HCEC 1CT (cell line): Measurements from ENCODE around the gene PRPF39.

ENCODE experiments used
- DNase-seq: peaks from one replicate; pipeline ENCODE4 v3.0.0-alpha.2; 2017

PRPF39 gene

DNA sequence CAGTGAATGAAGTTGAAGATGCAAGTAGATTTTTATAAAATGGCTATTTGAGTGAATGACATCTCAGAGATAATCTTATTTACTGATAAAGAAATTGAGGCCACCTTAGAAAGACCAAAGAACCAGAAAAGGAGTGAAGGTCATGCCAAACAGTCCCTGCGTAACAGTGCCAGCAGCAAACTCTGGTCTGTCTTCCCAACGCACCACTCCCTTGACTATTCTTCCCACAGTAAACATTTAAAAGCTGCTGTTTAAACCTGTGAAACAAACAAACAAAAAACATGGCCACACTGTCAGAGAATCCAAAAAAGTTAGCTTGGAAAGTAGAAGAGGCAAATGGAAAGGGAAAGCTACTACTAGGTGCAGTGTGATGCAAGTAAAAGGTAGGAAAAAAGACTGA, 1.5 kb upstream of the PRPF39 start:
- no peak for DNase-seq

DNA sequence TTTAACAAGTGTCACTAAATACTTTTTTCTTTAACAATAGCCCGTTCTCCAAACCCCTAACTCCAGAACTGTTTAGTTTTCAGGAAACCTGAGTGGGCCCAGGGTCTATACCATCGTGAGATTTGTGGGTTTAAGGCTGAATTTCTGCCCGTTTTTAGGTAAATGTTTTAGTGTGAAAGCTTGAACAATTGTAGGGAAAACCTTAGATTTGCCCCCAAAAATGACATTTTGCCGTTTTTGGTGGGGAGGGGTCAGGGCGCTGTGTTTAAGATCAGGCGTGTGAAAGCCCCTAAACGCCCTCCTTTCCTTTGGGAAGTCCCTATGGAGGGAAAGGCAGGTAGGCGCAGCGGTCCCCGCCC, 320 bp upstream of the PRPF39 start:
- DNase-seq, result no peak

DNA sequence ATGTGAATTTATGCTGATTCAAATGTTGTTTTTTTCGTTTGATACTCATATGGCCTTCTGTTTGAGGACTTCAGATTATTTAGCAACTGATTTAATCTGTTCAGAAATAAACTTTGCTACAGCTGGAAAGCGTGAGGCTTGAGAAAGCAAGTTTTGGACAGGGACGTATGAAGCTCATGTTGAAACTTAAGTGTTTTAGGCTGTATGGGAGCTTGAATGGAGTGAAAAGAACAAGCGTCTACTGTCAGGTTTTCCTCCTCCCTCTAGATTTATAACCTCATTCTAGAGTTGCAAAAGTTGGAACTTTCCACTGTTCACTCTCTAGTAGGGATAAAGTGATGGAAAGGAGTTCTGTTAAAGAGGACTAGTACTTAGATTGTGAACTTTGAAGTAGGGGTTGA, 1.0 kb downstream of the PRPF39 start:
- peak; percentile 18 for DNase-seq

DNA sequence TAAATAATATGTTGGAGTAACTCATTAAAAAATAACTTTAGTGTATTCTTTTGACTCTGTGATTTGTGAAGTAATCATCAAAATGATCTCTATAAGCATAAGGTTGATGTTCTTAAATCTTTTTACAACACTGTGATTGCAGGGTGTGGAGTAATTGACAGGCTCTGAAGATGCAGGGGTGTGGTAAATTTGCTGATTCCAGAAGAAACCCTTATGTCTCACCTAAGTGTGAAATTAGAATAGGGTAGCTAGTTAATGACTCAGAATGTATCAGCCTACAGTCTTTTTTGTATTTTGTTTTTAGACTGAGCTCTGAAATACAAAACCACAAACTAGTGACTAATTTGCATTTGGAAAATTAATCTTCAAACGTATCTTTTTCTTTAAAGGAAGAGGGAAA, 5.9 kb downstream of the PRPF39 start:
- DNase-seq, result peak; percentile 82

DNA sequence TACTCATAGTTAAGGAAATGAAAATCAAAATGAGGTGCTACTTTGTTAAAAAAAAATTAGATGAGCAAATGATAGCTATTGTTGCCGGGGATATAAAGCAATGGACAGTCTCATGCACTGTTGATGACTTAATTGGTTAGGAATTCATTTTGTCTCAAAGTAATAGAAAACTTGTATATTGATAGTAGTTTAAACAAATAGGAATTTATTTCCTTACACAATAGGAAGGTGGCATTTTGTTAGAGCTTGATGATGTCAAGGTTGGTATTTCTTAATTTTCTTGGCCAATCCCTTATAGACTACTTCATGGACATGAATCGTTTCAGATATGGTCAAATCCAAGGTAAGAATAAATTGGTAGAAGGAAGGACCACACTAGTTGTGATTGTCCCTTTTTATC, 7.8 kb downstream of the PRPF39 start:
- peak; percentile 61 for DNase-seq

DNA sequence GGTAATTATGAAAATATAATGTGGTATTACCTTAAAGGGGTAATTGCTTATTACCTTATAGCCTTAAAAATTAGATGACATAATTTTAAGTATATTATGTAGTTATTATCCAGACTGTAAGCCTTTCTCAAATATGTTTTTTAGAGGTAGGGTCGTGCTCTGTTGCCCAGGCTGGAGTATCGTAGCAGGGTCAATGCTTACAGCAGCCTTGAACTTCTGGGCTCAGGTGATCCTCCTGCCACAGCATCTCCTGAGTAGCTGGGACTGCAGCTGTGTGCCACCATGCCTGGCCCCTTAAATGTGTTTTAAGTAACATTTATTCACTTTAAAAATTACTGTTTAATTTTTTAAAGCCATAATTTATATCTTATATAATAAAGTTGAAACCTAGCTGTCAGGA, 10.4 kb downstream of the PRPF39 start:
- no peak for DNase-seq

DNA sequence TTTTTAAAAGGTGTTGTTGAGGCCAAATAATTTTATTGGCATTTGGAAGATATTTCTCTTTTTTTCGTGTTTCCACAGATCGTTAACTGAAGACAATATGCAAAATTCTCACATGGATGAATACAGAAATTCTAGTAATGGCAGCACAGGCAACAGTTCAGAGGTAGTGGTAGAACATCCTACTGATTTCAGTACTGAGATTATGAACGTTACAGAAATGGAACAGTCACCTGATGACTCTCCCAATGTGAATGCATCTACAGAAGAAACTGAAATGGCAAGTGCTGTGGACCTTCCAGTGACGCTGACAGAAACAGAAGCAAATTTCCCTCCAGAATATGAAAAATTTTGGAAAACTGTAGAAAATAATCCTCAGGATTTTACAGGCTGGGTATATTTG, 11.2 kb downstream of the PRPF39 start:
- no peak for DNase-seq

DNA sequence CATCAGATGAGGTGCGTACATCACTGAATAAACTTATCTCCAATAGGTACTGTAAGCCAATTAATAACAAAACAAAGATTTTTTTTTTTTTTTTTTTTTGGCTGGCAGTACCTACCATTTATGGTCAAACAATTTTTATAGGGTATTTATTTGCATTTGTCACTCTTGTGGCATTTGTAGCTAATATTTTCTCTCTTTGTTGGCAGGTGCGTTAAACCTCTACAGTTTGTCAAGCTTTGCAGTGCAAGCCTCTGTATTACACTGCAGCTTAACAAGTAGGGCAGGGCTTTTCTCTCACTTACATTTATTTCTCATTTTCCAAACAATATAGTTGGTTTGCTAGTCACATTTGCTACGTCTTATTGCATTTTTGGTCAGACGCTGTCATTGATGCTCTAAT, 12.3 kb downstream of the PRPF39 start:
- no peak for DNase-seq

DNA sequence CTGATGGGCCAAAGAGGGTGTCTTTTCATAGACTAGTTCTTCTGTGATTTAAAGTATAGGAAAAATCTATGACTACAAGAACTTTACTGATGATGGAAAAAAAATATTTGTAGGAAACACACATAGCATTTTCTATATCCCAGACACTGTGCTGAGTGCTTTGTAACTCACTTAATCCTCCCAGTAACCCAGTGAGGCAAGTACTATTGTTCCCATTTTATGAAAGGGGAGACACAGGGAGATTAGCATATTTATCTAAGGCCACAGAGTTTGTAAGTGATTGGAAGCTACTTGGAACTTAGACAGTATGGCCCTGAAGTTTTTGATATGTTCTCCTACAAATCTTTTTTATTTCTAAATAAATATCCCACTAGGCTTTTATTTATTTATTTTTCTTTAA, 19.9 kb downstream of the PRPF39 start:
- no peak for DNase-seq

DNA sequence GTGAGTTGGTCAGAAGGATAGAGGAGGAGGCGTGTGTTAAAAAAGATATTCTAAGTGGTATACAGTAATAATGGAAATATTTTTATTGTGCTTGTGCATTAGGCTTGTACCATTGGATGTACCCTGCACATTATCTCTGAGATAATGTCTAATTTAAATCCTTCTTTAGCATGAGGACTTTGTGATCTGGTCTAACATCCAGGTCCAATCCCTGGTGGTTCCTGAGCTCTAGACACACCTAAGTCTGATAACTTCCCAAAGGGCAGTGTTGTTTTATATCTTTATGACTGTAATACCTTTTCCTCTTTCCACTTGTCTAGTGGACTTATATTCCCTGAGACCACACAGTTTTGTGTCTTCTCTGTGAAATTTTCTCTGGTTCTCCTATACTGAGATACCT, 20.6 kb downstream of the PRPF39 start:
- DNase-seq, result no peak

DNA sequence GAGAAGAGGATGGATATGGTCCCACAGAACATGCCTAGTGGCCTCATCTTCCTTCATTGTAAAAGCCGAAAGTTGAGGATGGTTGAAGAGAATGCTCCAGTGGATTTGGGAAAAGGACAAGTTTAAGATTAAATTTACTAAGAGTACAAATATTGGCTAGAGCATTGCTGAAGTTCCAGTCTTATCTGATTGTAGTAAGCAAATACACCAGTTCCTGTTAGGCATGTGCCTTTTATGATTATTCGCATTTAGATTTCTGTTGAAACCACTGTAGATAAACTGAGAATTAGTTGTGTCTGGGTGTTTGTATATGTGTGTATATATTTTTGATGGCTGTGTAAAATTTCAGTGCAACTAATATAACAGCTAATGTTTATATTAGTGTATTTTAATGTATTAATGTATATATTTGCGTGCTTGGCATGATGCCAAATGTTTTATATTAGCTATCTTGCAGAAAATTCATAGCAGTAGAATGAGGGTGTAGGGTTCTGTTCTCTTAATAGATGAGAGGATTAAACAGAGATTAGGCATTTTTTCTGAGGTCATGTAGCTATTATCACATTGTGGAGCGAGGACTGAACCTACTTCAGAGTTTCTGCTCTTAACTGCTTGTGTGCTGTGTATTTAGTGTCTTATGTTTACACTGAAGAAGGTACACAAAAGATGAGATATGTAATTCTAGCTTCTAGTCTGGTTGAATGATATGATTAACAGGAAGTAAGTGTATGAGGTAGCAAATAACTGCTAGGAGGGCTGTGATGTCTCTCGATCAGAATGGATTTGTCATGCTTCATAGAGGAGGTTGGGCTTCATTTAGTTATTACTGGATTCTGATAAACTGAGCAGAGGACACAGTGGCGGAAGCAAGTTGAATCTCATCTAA, 29.2 kb downstream of the PRPF39 start:
- peak; percentile 35 for DNase-seq

DNA sequence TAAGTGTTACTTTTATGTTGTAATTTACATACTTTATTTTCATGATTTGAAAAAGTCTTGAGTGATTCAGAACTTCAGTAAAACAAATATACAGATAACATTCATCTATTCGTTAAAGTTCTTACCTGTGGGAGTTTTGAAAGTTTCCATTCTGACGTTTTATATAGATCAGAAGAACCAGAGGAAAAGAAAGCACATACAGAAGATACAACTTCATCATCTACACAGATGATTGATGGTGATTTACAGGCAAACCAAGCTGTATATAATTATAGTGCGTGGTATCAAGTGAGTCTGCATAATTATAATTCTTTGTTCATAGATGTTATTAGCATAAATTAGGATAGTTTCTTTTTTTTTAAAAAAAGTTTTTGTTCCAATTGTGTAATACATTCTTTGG, 30.4 kb downstream of the PRPF39 start:
- no peak for DNase-seq

DNA sequence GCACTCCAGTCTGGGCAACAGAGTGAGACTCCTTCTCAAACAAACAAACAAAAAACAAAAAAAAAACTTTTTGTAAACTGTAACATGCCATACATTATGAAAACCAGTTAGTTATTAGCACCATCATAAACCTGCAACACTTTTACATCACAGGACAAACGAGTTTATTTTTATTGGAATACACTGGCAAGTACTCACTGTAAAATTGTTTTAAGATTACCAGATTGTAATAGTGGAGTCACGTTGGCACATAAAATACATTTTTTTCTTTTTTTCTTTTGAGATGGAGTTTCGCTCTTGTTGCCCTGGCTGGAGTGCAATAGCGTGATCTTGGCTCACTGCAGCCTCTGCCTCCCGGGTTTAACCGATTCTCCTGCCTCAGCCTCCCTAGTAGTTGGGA, 34.7 kb downstream of the PRPF39 start:
- no peak for DNase-seq

DNA sequence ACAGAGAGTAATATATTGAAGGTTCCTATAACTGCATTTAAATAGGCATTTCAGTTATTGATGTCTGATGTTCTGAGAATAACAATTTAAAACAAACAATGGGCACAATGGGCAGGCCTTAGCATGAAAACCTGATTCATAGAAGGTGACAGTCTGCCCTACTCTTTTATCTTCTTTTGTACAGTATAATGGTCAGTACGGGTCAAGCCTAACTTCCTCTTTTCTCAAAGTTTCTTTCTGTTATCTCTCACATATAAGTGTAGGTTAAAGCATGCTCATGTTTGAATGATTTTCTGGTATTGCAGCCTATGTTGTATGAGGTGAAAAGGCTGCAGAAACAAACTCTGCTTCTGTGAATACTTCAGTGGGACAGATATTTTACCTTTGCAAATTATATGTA, 36.2 kb downstream of the PRPF39 start:
- DNase-seq, result no peak

DNA sequence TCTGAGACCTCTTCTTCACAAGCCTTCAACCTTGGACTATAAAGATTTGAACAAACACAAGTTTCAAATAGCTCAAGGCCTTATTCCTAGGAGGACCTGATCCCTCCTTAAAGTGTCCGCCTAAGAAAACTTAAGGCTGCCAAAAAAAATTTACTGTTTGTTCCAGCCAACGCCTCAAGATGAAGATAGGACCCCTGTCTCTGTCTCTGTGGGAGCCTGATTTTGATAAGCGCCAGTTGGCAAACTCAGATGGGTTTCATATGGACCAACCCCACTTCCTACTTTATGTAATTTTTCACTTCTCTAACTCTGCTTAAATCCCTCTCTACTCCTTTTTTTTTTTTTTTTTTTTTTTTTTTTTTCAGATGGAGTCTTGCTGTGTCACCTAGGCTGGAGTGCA, 39.4 kb downstream of the PRPF39 start:
- no peak for DNase-seq

DNA sequence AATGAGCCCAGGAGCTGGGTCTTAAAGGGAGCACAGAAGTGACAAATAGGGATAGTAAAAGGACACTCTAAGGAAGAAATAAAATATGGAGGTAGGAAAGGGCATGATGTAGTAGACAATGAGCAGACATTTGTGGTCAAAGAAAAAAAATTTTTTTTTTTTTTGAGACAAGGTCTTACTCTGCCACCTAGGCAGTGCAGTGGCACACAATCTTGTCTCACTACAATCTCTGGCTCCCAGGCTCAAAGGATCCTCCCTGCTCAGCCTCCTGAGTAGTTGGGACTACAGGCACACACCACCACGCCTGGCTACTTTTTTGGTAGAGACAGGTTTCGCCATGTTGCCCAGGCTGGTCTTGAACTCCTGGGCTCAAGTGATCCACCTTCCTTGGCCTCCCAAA, 41.8 kb downstream of the PRPF39 start:
- no peak for DNase-seq

DNA sequence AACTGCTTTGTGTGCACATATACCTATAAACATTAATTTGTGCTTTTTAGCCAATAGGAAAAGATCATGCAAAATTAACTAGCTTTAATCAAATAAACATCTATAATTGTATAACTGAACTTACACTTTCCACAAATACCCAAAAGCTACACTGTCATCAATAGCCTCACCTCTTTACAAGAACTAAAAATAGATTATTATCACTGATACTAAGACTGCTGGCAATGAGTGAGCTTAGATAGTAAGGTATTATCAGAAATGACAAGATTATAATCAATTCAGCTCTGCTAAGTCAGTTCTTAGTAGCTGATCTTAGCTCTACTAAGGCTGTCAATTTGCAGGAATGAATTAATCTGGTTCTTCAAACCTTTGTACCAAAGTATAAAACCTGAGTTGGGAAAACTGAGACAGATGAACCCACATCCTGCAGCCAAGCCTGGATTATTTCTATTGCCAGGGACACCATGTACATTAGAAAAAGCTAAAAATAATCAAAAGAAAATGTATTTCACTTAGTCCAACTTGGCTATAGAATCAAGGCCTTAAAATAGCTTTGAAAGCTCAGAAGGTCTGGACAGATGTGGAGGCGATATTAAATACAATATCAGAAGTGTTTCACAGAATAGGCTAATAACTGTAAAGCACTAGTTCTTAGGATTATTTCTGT, 45.2 kb downstream of the PRPF39 start:
- no peak for DNase-seq

DNA sequence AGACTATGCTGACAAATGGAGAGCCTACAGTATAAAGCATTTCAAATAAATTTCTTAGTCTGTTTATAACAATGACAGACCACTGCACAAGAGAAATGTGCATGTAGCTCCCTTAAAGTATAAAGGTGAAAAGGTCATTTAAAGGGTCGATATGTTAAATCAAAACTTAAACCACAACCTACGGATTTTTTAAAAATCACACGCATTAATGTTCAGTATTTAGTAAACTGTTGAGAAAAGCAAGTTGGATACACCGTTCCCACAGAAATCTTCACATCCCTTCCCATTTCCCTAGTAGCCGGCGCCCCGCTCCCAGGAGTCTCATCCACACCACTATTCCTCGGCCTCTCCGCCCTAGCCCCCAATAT, 49.8 kb downstream of the PRPF39 start:
- DNase-seq, result no peak

DNA sequence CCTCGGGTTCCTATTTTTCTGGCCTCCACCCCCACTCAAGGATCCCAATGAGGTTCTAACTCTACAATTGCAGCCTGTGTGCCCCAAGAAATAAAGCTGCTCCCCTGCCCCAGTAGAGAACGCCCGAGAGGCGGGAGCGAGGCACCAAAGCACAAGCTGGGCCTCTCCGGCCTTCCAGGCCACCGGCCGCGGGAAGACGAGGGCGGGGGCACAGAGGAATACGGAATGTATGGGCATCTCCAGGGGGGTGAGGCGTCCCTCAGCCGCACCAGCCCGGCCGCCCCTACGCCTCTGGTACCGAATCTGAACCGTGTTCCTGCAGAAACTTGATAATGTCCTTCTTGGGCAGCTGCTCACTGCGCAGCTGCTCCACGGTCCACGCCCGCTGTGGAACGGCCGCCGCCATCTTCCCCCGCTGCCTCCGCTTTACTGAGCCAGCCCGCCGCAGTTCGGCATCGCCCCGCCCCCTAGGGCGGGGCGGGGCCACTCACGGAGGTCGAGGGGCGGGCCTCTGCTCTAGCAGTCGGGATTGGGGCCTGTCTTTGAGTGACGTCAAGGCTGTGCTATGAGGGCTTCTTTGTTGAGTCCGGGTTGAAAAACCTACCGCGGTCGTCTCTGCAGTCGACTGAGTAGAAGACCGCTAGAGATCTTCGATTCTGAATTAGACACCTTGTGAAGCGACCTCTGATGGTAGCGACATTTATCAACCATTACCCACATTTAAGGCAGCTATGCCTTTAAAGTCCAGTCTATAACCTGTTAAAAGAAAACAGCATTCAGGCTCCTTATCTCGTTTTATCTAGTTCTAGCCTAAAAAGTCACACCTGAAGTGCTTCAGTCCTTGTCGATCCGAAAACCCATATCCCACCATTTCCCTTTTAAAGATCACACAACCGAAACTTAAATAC, 50.4 kb downstream of the PRPF39 start, which contains the start of gene FKBP3:
TSS of gene FKBP3 (minus strand) at position 431 of the 908 bp plus-strand sequence. CDS start at position 406, 25 bp downstream.
- DNase-seq, result peak; percentile 99

DNA sequence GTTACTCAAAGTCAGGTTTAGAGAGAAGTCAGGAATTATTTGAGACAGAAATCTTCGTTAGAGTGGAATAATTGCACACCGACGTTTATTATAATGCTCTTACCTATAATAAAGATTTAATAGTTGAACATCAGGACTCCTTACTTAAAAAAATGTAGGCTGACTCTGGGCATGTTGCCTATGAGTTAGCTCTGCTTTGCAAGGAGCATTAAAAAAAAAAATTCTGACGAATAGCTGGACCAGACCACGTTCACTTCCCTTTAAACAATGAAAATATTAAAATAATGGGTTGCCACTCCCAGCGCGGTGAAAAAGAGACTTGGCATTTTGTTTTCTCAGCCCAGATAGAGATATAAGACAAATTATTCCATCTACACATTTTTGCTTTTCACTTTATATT, 51.2 kb downstream of the PRPF39 start:
- DNase-seq, result no peak

DNA sequence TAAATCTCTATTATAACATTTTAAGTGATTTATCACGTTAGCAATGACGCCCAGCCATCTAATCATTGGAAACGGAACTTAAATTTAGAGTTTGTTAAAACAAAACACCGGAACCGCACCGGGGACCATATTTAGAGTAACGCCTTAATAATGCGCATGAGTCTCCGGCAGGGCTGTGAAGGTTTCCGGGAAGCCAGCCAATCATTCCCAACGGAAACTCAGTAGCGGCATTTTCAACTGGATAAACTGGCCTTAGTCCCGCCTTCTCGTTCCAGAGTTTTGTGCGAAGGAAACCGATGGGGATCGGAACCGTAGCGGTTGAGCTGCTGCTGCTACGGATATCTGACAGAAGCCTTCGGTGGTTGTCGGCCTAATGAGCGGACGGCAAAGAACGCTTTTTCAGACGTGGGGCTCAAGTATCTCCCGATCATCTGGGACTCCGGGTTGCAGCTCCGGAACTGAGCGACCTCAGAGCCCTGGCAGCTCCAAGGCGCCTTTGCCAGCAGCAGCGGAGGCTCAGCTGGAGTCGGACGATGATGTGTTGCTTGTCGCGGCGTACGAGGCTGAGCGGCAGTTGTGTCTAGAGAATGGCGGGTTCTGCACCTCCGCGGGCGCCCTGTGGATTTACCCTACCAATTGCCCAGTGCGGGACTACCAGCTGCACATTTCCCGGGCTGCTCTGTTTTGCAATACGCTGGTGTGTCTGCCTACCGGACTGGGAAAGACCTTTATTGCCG, 51.9 kb downstream of the PRPF39 start, which contains the start of gene FANCM:
TSS of gene FANCM (plus strand) at position 272 of the 737 bp plus-strand sequence. CDS start at position 374, 102 bp downstream.
- peak; percentile 98 for DNase-seq

DNA sequence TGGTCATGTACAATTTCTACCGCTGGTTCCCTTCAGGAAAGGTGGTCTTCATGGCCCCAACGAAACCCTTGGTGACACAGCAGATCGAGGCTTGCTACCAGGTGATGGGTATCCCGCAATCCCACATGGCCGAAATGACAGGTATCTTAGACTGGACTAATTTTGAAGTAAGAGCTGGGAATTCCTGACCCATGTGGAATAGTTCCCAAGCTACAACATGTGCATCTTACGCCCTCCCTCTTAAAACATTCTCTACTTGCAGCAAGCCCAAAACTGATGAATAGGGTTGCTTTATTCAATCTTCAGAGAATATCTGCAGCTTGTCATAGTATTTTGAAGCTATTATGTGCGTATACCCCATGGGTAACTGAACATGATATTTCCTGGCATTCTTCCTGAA, 52.5 kb downstream of the PRPF39 start:
- DNase-seq, result peak; percentile 11
